PC-9 (cell line): ENCODE measurements around the gene CD151.

Source experiments
- EZH2 ChIP-seq: fragments of 200-600 bp; sonication (generic); IDR thresholded peaks from 2 replicates; pipeline ENCODE4 v1.8.0; 2017; ENCODE audit warnings: antibody characterized with exemption, low read depth
- TF ChIP-seq, protein P1 (sequence below): fragments of 200-600 bp; sonication (generic); conservative IDR thresholded peaks from 2 replicates; pipeline ENCODE4 v1.6.1; 2017; ENCODE audit warnings: mixed run types, antibody characterized with exemption, mild to moderate bottlenecking, moderate library complexity

GRCh38 chr11:811446-812245, 21.1 kb upstream of the CD151 start:
- TF ChIP-seq, protein P1, sequence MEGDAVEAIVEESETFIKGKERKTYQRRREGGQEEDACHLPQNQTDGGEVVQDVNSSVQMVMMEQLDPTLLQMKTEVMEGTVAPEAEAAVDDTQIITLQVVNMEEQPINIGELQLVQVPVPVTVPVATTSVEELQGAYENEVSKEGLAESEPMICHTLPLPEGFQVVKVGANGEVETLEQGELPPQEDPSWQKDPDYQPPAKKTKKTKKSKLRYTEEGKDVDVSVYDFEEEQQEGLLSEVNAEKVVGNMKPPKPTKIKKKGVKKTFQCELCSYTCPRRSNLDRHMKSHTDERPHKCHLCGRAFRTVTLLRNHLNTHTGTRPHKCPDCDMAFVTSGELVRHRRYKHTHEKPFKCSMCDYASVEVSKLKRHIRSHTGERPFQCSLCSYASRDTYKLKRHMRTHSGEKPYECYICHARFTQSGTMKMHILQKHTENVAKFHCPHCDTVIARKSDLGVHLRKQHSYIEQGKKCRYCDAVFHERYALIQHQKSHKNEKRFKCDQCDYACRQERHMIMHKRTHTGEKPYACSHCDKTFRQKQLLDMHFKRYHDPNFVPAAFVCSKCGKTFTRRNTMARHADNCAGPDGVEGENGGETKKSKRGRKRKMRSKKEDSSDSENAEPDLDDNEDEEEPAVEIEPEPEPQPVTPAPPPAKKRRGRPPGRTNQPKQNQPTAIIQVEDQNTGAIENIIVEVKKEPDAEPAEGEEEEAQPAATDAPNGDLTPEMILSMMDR: no peak
- TF ChIP-seq EZH2: no peak
